Colonic mucosa (tissue), 4 donors: Measurements from ENCODE around the gene IL1RL1. TPM values are rescaled to one million over a fixed set of nuclear protein-coding genes. Genes with fewer than 3 reads are reported as not detected.

Source experiments
- DNase-seq: peaks from one replicate; pipeline ENCODE4 v3.0.0-alpha.2; 2020
- H3K27ac ChIP-seq: fragments of 200-600 bp; one replicate; pipeline ENCODE4 v1.8.0; 2021
- H3K27me3 ChIP-seq: fragments of 200-600 bp; one replicate; pipeline ENCODE4 v1.8.0; 2021
- H3K36me3 ChIP-seq: fragments of 200-600 bp; one replicate; pipeline ENCODE4 v1.8.0; 2021
- H3K4me1 ChIP-seq: fragments of 200-600 bp; one replicate; pipeline ENCODE4 v1.8.0; 2021; ENCODE audit warnings: mild to moderate bottlenecking
- H3K4me3 ChIP-seq: fragments of 200-600 bp; one replicate; pipeline ENCODE4 v1.8.0; 2021
- H3K9ac ChIP-seq, 2 donors: one replicate each; pipeline ENCODE4 v1.7.0; 2013; ENCODE audit warnings: control low read depth in 2 of 2, low read depth in 2 of 2, low read length in 2 of 2
- H3K9me3 ChIP-seq: fragments of 200-600 bp; one replicate; pipeline ENCODE4 v1.8.0; 2021
- CTCF ChIP-seq: fragments of 200-600 bp; IDR thresholded peaks from one replicate; pipeline ENCODE4 v1.8.0; 2022; ENCODE audit warnings: antibody characterized with exemption, mild to moderate bottlenecking
- intact Hi-C: fragments of 100-400 bp; cut with DNase I; formaldehyde crosslinking; loops from one replicate; pipeline ENCODE4 v1.14.1; 2022
- total RNA-seq, 2 donors: library from RNA; stranded (reverse); fragmentation: NEBNext Ultra II Directional in 1 of 2; extraction: Animal tissue kit (Norgen Biotek cat#: 25700) in 1 of 2; gene quantifications; one replicate each; pipeline ENCODE4 v1.2.1, GENCODE V29; 2021
- donor health status: healthy.
- donor health status: DM: no; HTN: no; CAD: no.
- donor health status: DM: no; HTN: no; CAD: no.

Gene IL1RL1
- 1 to 10 TPM; 1.2 to 2.1 TPM for total RNA-seq

DNA sequence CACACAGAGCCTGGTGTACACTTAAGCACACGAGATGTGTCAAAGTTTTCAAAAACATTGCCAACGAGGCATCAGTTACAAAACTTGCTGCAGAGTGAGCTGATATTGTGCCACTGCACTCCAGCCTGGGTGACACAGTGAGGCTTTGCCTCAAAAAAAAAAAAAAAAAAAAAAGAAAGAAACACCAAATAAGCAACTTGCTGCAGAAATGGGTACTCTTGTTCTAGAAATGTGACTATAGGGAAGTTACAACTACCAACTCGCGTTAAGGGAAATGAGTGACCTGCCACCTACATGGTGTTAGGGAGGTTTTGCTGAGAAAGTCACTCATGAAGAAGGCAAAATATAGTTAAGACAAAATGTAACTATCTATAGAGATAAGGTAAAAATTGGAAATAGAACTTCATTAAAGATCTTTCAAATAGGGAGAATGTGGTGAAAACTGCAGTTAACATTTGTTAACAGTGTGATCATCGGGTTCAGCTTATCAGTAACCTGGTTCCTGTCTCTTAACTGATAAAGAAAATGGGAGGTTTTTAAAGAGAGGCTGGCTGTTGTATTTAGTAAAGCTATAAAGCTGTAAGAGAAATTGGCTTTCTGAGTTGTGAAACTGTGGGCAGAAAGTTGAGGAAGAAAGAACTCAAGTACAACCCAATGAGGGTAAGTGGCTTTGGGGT lies at the start of gene IL1RL1:
Gene IL1RL1, plus strand, starts transcription at position 600 of the 677 bp plus-strand sequence. CDS start 26,702 bp downstream, outside the sequence.
- H3K4me3 ChIP-seq = no peak within 1 kb of the TSS
- H3K27me3 ChIP-seq = no peaks in the 10 kb centered on the region
- no peaks in the 10 kb centered on the region for H3K9me3 ChIP-seq
- DNase-seq = no peak
- intact Hi-C loops = no loop called here
- TF ChIP-seq CTCF = no peak
- no peaks in the 10 kb centered on the region for H3K36me3 ChIP-seq
- H3K4me1 ChIP-seq = no peaks in the 10 kb centered on the region
- no peak within 1 kb of the TSS for H3K9ac ChIP-seq
- H3K27ac ChIP-seq = no peak within 1 kb of the TSS

DNA sequence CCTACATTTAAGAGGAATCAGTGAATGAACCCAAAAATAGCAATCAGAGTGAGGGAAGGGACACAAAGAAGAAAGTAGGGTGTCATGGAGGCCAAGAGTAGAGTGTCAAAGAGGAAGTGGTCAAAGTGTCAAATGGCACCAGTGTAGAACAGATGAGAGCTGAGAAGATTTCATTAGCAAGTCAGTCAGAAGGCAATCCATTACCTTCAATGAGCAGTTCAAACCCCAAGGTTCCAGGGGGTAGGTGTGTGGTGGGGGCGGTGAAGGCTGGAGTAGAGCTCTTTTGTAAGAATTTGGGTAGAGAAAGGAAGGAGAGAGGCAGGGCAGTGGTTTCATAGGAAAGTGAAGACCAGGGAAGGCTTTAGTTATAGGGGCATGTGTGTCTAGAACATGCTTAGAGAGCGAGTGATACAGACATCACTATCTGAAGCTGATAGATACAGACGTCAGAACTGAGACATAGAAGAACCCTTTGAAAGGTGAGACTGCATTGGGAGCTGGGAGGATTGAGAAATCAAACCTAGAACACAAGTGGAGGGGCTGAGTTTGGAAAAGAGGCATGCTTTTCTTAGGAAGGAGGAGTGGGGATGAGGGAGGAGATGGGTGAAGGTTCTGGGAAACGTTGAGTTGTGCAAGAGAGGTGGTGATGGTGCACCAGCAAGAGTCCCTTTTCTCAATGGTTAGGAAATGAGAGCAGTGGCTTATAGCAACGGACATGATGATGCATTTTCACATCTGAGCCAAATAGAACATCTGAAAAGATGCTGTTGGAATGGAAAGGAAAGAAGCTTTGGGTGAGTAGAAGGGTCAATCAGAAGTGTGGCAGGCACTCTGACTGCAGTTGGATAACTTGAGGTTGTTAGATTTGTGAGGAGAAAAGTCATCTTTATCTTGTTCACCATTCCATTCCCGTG lies 48.9 kb upstream of the IL1RL1 start:
- no peak for TF ChIP-seq CTCF
- Histone ChIP-seq H3K9ac (no peak overlapping the region), H3K27ac (no peak overlapping the region), H3K36me3 (no peaks in the 10 kb centered on the region), H3K4me1 (no peaks in the 10 kb centered on the region), H3K4me3 (no peak overlapping the region), H3K9me3 (no peaks in the 10 kb centered on the region), H3K27me3 (no peaks in the 10 kb centered on the region)
- intact Hi-C loops = no loop called here
- DNase-seq = no peak

GRCh38 chr2:102264952-102265351 lies 46.4 kb upstream of the IL1RL1 start:
- no peak overlapping the region for H3K9ac ChIP-seq
- H3K27ac ChIP-seq = no peak overlapping the region
- no peaks in the 10 kb centered on the region for H3K9me3 ChIP-seq
- H3K4me1 ChIP-seq = no peaks in the 10 kb centered on the region
- intact Hi-C loops = no loop called here
- no peaks in the 10 kb centered on the region for H3K27me3 ChIP-seq
- H3K4me3 ChIP-seq = no peak overlapping the region
- no peak for DNase-seq
- no peak for TF ChIP-seq CTCF
- H3K36me3 ChIP-seq = no peaks in the 10 kb centered on the region

- Histone ChIP-seq H3K9ac (no peak overlapping the region), H3K4me3 (no peak overlapping the region), H3K9me3 (no peaks in the 10 kb centered on the region), H3K36me3 (no peaks in the 10 kb centered on the region), H3K4me1 (no peaks in the 10 kb centered on the region), H3K27me3 (no peaks in the 10 kb centered on the region), H3K27ac (no peak overlapping the region)
- intact Hi-C loops = no loop called here
- DNase-seq = no peak
- no peak for TF ChIP-seq CTCF
Measured at GRCh38 chr2:102266204-102266603, 45.2 kb upstream of the IL1RL1 start.

- H3K36me3 ChIP-seq = no peaks in the 10 kb centered on the region
- no peak overlapping the region for H3K4me3 ChIP-seq
- no peaks in the 10 kb centered on the region for H3K27me3 ChIP-seq
- no peaks in the 10 kb centered on the region for H3K4me1 ChIP-seq
- H3K9me3 ChIP-seq = no peaks in the 10 kb centered on the region
- intact Hi-C loops = no loop called here
- DNase-seq = no peak
- no peak for TF ChIP-seq CTCF
- no peak overlapping the region for H3K9ac ChIP-seq
- H3K27ac ChIP-seq = no peak overlapping the region
Measured at GRCh38 chr2:102267774-102268173, 43.6 kb upstream of the IL1RL1 start.
